ENCODE results near the gene ALG3. TPM values are rescaled to one million over a fixed set of nuclear protein-coding genes. Genes with fewer than 3 reads are reported as not detected.

Gene ALG3
- total and polyA plus RNA-seq, 9 of the 15 experiments (the other 6 are each of a cell fraction or from before 2014, with no cell fraction given): 37.5 to 107 (median 80.1) TPM

DNA sequence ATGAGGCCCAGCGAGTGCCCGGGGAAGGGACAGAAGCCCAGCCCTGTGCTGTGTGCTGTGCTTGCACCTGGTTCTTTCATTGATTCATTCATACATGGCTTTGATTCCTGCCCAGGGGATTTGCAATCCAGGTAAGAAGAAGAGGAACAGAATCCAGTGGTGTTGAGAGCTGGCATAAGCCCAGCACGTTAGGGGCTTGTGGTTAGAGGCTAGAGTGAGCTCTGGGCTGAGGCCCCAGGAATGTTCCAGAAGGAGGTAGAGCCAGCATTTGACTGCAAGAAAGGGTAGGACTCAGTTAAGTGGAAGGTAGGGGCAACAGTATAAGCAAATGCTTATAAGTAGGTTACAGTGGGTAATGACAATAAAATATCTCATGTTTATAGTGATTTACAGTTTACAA lies 17.1 kb downstream of the ALG3 start:
- FAIRE-seq (no peak), DNase-seq (ENCODE audit: extremely low read depth in 1 of 4, low spot score in 3 of 4) (no peak), ATAC-seq (no peak)
- Histone ChIP-seq H3K9me3 (replicated peaks; ENCODE audit: control insufficient read depth, insufficient read depth, low read depth, low read length) (no peaks in the 10 kb centered on the region), H3K4me3 (no peak overlapping the region), H3K4me2 (ENCODE audit: insufficient read depth, low read length) (no peak overlapping the region), H2AFZ (ENCODE audit: low read depth, low read length) (no peak overlapping the region), H3K27ac (ENCODE audit: extremely low read depth, low read depth, low read length) (no peak overlapping the region), H3K36me3 (ENCODE audit: control insufficient read depth, insufficient read depth, low read length) (no peaks in the 10 kb centered on the region), H4K20me1 (replicated peaks; ENCODE audit: control insufficient read depth, insufficient read depth, low read length) (peaks cover 15% of the 10 kb centered on the region), H3K9me1 (ENCODE audit: control insufficient read depth, insufficient read depth, low read length) (no peaks in the 10 kb centered on the region), H3K4me1 (replicated peaks in 1 of 2; ENCODE audit: control insufficient read depth in 2 of 2, insufficient read depth in 2 of 2, low read length in 2 of 2) (peaks cover 0 to 39% of the 10 kb centered on the region in 2 experiments; a peak in 3 of 5 replicates), H3K27me3 (ENCODE audit: control insufficient read depth in 2 of 2, insufficient read depth in 2 of 2, low read length in 2 of 2) (peaks cover 44 to 69% of the 10 kb centered on the region in 2 experiments), H3K9ac (ENCODE audit: insufficient read depth in 1 of 2, low read depth in 2 of 2, low read length in 2 of 2) (no peak overlapping the region), H3K79me2 (ENCODE audit: control insufficient read depth, insufficient read depth, low read length) (no peaks in the 10 kb centered on the region)
- WGBS (ENCODE audit: insufficient coverage, low coverage, missing lambda C conversion rate): 7% methylated on average over 3 of the region's 3 CpGs
- BruUV-seq (replicated peaks): no TSS peak
- ChIA-PET CTCF (ENCODE audit: low intra/inter-chr PET ratio) (no interaction called here), POLR2A (no interaction called here)
- in situ Hi-C loops (cut with MboI) (no loop called here), intact Hi-C loops (cut with micrococcal nuclease) (no loop called here)
- TF ChIP-seq ZNF3 (CRISPR knock-in tag; IDR thresholded peaks at IDR 0.05): no peak
- no peak for TF ChIP-seq BCL6 (CRISPR knock-in tag; IDR thresholded peaks at IDR 0.05)
- TF ChIP-seq, protein P1, sequence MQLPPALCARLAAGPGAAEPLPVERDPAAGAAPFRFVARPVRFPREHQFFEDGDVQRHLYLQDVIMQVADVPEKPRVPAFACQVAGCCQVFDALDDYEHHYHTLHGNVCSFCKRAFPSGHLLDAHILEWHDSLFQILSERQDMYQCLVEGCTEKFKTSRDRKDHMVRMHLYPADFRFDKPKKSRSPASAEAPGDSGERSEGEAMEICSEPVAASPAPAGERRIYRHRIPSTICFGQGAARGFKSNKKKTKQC (CRISPR knock-in tag; IDR thresholded peaks at IDR 0.05): no peak
- no peak for TF ChIP-seq ZNF263 (CRISPR knock-in tag; IDR thresholded peaks at IDR 0.05; ENCODE audit: borderline replicate concordance)
- TF ChIP-seq TEAD2 (tag; IDR thresholded peaks at IDR 0.05): no peak
- TF ChIP-seq WHSC1 (IDR thresholded peaks at IDR 0.05; ENCODE audit: low read length): no peak
- no peak for TF ChIP-seq REST (IDR thresholded peaks at IDR 0.05; ENCODE audit: borderline replicate concordance)
- TF ChIP-seq REST (CRISPR knock-in tag; IDR thresholded peaks at IDR 0.05; ENCODE audit: low read depth): no peak
- TF ChIP-seq GTF2B (IDR thresholded peaks at IDR 0.05; ENCODE audit: extremely low read depth, insufficient read length): no peak
- TF ChIP-seq NCOA4 (IDR thresholded peaks at IDR 0.05; ENCODE audit: partially characterized antibody): no peak
- no peak for TF ChIP-seq DMBX1 (CRISPR knock-in tag; IDR thresholded peaks at IDR 0.05; ENCODE audit: borderline replicate concordance)
- TF ChIP-seq MTA1 (IDR thresholded peaks at IDR 0.05; ENCODE audit: borderline replicate concordance): no peak
- no peak for TF ChIP-seq ZNF239 (CRISPR knock-in tag; IDR thresholded peaks at IDR 0.05)
- TF ChIP-seq KAT2B (IDR thresholded peaks at IDR 0.05; ENCODE audit: low read depth, low read length): no peak

All from K562 (cell line).